VCaP (cell line): ENCODE measurements around the gene PHLPP1.

Source experiments
- H3K27ac ChIP-seq: fragments of 450-650 bp; 2 replicates; pipeline ENCODE4 v1.5.1; 2017
- CTCF ChIP-seq: fragments of 450-650 bp; conservative IDR thresholded peaks from 2 replicates; pipeline ENCODE4 v1.5.1; 2017; ENCODE audit warnings: mild to moderate bottlenecking, moderate library complexity

The PHLPP1 gene

GRCh38 chr18:62751341-62751821, 36.0 kb downstream of the PHLPP1 start:
- no peak for TF ChIP-seq CTCF
- no peak overlapping the region for H3K27ac ChIP-seq

GRCh38 chr18:62751977-62752376, 36.6 kb downstream of the PHLPP1 start:
- H3K27ac ChIP-seq, result no peak overlapping the region
- no peak for TF ChIP-seq CTCF

- no peak overlapping the region for H3K27ac ChIP-seq
- no peak for TF ChIP-seq CTCF
Measured at GRCh38 chr18:62754026-62754425, 38.7 kb downstream of the PHLPP1 start.

- no peak for TF ChIP-seq CTCF
- H3K27ac ChIP-seq, result no peak overlapping the region
Measured at GRCh38 chr18:62755454-62755853, 40.1 kb downstream of the PHLPP1 start.

- no peak overlapping the region for H3K27ac ChIP-seq
- no peak for TF ChIP-seq CTCF
Measured at GRCh38 chr18:62755946-62756345, 40.6 kb downstream of the PHLPP1 start.

GRCh38 chr18:62757399-62758010, 42.2 kb downstream of the PHLPP1 start:
- TF ChIP-seq CTCF, result no peak
- H3K27ac ChIP-seq, result peak overlapping the region; percentile 72

- no peak for TF ChIP-seq CTCF
- H3K27ac ChIP-seq, result peak overlapping the region; percentile 72
Measured at GRCh38 chr18:62758591-62758990, 43.2 kb downstream of the PHLPP1 start.
